ENCODE results near the gene SLC22A23.

GRCh38 chr6:3285049-3285639 is 171.7 kb downstream of the SLC22A23 start:
- TF ChIP-seq CTCF (conservative IDR thresholded peaks at IDR 0.05; ENCODE audit: low read depth, low read length) (no peak), EZH2phosphoT487 (IDR thresholded peaks at IDR 0.05; ENCODE audit: borderline replicate concordance, low read length) (no peak), EZH2 (IDR thresholded peaks at IDR 0.05; ENCODE audit: low read length, unreplicated experiment) (no peak)

All from PC-3 (cell line).